Osteoblast (primary cell): ENCODE results near the gene DIP2C. TPM values are rescaled to one million over a fixed set of nuclear protein-coding genes. Genes with fewer than 3 reads are reported as not detected.

Experiments used
- DNase-seq: peaks from one replicate; pipeline ENCODE4 v3.0.0; 2011; ENCODE audit warnings: low spot score, mixed read lengths; ENCODE audit not compliant: insufficient read length; ENCODE audit errors: missing footprints
- H2AFZ ChIP-seq: 2 replicates; pipeline ENCODE4 v1.6.0; 2011; ENCODE audit warnings: mild to moderate bottlenecking, low read length
- H3K27ac ChIP-seq: 2 replicates; pipeline ENCODE4 v1.5.1; 2011; ENCODE audit warnings: mild to moderate bottlenecking, low read depth, low read length, moderate library complexity
- H3K27me3 ChIP-seq: 2 replicates; pipeline ENCODE4 v1.6.0; 2012; ENCODE audit warnings: mild to moderate bottlenecking, control low read depth, inconsistent platforms, low read length, moderate library complexity; ENCODE audit not compliant: insufficient read depth
- H3K36me3 ChIP-seq: 2 replicates; pipeline ENCODE4 v1.5.1; 2011; ENCODE audit warnings: mild to moderate bottlenecking, low read length, control low read depth, moderate library complexity; ENCODE audit not compliant: insufficient read depth
- H3K4me1 ChIP-seq: 2 replicates; pipeline ENCODE4 v1.5.1; 2011; ENCODE audit warnings: mild to moderate bottlenecking, low read length, control low read depth, moderate library complexity; ENCODE audit not compliant: insufficient read depth
- H3K4me2 ChIP-seq: 2 replicates; pipeline ENCODE4 v1.6.0; 2011; ENCODE audit warnings: mild to moderate bottlenecking, low read length; ENCODE audit not compliant: insufficient read depth
- H3K4me3 ChIP-seq: fragments of 200-600 bp; sonication (generic); 3 replicates; pipeline ENCODE4 v1.5.1; 2012; ENCODE audit warnings: mild to moderate bottlenecking, low read length, inconsistent platforms; ENCODE audit not compliant: insufficient read depth
- H3K79me2 ChIP-seq: 2 replicates; pipeline ENCODE4 v1.6.0; 2012; ENCODE audit warnings: mild to moderate bottlenecking, low read length, control low read depth, inconsistent platforms; ENCODE audit not compliant: insufficient read depth
- H3K9me3 ChIP-seq: 2 replicates; pipeline ENCODE4 v1.5.1; 2011; ENCODE audit warnings: low read depth, low read length, control low read depth
- H4K20me1 ChIP-seq: 2 replicates; pipeline ENCODE4 v1.6.0; 2012; ENCODE audit warnings: mild to moderate bottlenecking, low read length, control low read depth; ENCODE audit not compliant: insufficient read depth
- CTCF ChIP-seq: IDR thresholded peaks from 2 replicates; pipeline ENCODE4 v1.5.1; 2011; ENCODE audit warnings: mild to moderate bottlenecking, low read depth, low read length, moderate library complexity; ENCODE audit errors: extremely low read depth
- total RNA-seq: library from RNA; depleted of rRNA; stranded (reverse); fragments of >200 nt; gene quantifications from 2 replicates; pipeline ENCODE4 v1.2.3, GENCODE V29; 2012

Gene DIP2C
- total RNA-seq, 1 donor: 36.9 TPM

- no peak overlapping the region for H3K4me2 ChIP-seq
- no peak overlapping the region for H3K4me3 ChIP-seq
- TF ChIP-seq CTCF: no peak
- H3K27me3 ChIP-seq: no peaks in the 10 kb centered on the region
- H4K20me1 ChIP-seq: peaks cover 64% of the 10 kb centered on the region
- peaks cover 92% of the 10 kb centered on the region for H3K79me2 ChIP-seq
- H2AFZ ChIP-seq: no peak overlapping the region
- peak; percentile 68 for DNase-seq
- H3K27ac ChIP-seq: no peak overlapping the region
- H3K9me3 ChIP-seq: peaks cover 5% of the 10 kb centered on the region
- H3K36me3 ChIP-seq: no peaks in the 10 kb centered on the region
- H3K4me1 ChIP-seq: no peaks in the 10 kb centered on the region
Observed at GRCh38 chr10:641149-642010, 48.1 kb downstream of the DIP2C start.

- DNase-seq: no peak
- TF ChIP-seq CTCF: no peak
- Histone ChIP-seq H2AFZ (no peak overlapping the region), H3K27me3 (no peaks in the 10 kb centered on the region), H3K36me3 (no peaks in the 10 kb centered on the region), H3K4me2 (no peak overlapping the region), H3K9me3 (peaks cover 5% of the 10 kb centered on the region), H4K20me1 (peaks cover 69% of the 10 kb centered on the region), H3K79me2 (peaks cover 92% of the 10 kb centered on the region), H3K27ac (no peak overlapping the region), H3K4me3 (no peak overlapping the region), H3K4me1 (no peaks in the 10 kb centered on the region)
Observed at GRCh38 chr10:640673-641045, 48.8 kb downstream of the DIP2C start.

- Histone ChIP-seq H3K9me3 (peaks cover 4% of the 10 kb centered on the region), H3K79me2 (peaks cover 94% of the 10 kb centered on the region), H3K27me3 (no peaks in the 10 kb centered on the region), H3K4me2 (no peak overlapping the region), H4K20me1 (peaks cover 69% of the 10 kb centered on the region), H3K4me3 (no peak overlapping the region), H3K36me3 (no peaks in the 10 kb centered on the region), H2AFZ (no peak overlapping the region), H3K27ac (no peak overlapping the region), H3K4me1 (no peaks in the 10 kb centered on the region)
- no peak for TF ChIP-seq CTCF
- DNase-seq: peak; percentile 62
Observed at GRCh38 chr10:639751-640672, 49.5 kb downstream of the DIP2C start.
